SK-N-SH (cell line): ENCODE measurements around the gene NCAPG. TPM values are rescaled to one million over a fixed set of nuclear protein-coding genes. Genes with fewer than 3 reads are reported as not detected.

ENCODE experiments used
- CTCF ChIA-PET: fragments of 300-600, 350-600 bp; formaldehyde crosslinking; extraction: SDS; loops from one replicate; lab custom pipeline; 2021; lab: Yijun Ruan, JAX
- POLR2A ChIA-PET: fragments of 350-600 bp; sonication (Branson Sonifier 250); formaldehyde crosslinking; extraction: SDS; loops from one replicate; lab custom pipeline; 2020; ENCODE audit warnings: antibody characterized with exemption, inconsistent platforms; lab: Yijun Ruan, JAX
- DNase-seq: peaks from one replicate; pipeline ENCODE4 v3.0.0; 2012
- H2AFZ ChIP-seq: fragments of 200-600 bp; sonication (generic); 2 replicates; pipeline ENCODE4 v1.8.1; 2016; ENCODE audit warnings: antibody characterized with exemption, mild to moderate bottlenecking, low read depth
- H3F3A ChIP-seq: fragments of 200-600 bp; sonication (generic); replicated peaks from 2 replicates; pipeline ENCODE3; 2016; ENCODE audit warnings: antibody characterized with exemption, mild to moderate bottlenecking; ENCODE audit not compliant: insufficient read depth
- H3K27ac ChIP-seq, 2 experiments: fragments of 200-500 bp in 1 of 2; fragments of 200-600 bp in 1 of 2; sonication (Bioruptor generic) in 1 of 2; sonication (generic), shearing (Covaris generic) in 1 of 2; 2 replicates each; pipeline versions ENCODE4 v1.5.1 to v1.6.1; 2014 to 2016; ENCODE audit warnings: low read depth in 2 of 2, inconsistent platforms in 1 of 2, low read length in 1 of 2, mild to moderate bottlenecking in 1 of 2, mixed read lengths in 1 of 2
- H3K27me3 ChIP-seq: fragments of 200-600 bp; sonication (generic), shearing (Covaris generic); 2 replicates; pipeline ENCODE4 v1.6.1; 2016; ENCODE audit warnings: mixed run types; ENCODE audit not compliant: insufficient read depth
- H3K36me3 ChIP-seq, 2 experiments: fragments of 200-500 bp in 1 of 2; fragments of 200-600 bp in 1 of 2; sonication (Bioruptor generic) in 1 of 2; sonication (generic) in 1 of 2; replicated peaks in 1 of 2; 2 replicates each; pipeline versions ENCODE3 to v1.5.1; 2014 to 2016; ENCODE audit warnings: low read length in 1 of 2, mild to moderate bottlenecking in 1 of 2; ENCODE audit not compliant: insufficient read depth in 2 of 2, control insufficient read depth in 1 of 2
- H3K4me1 ChIP-seq, 2 experiments: fragments of 200-500 bp in 1 of 2; fragments of 200-600 bp in 1 of 2; sonication (Bioruptor generic) in 1 of 2; sonication (generic), shearing (Covaris generic) in 1 of 2; 2 replicates each; pipeline versions ENCODE4 v1.5.1 to v1.6.1; 2014 to 2016; ENCODE audit warnings: low read depth in 1 of 2, low read length in 1 of 2, mixed run types in 1 of 2; ENCODE audit not compliant: insufficient read depth in 2 of 2, control insufficient read depth in 1 of 2
- H3K4me2 ChIP-seq: fragments of 200-600 bp; sonication (generic), shearing (Covaris generic); 2 replicates; pipeline ENCODE4 v1.6.1; 2017; ENCODE audit warnings: mixed run types
- H3K4me3 ChIP-seq, 2 experiments: fragments of 200-500 bp in 1 of 2; fragments of 200-600 bp in 1 of 2; sonication (Bioruptor generic) in 1 of 2; sonication (generic), shearing (Covaris generic) in 1 of 2; 2 replicates each; pipeline versions ENCODE4 v1.5.1 to v1.8.1; 2014 to 2016; ENCODE audit warnings: low read depth in 2 of 2, inconsistent platforms in 1 of 2, low read length in 1 of 2, mild to moderate bottlenecking in 1 of 2, mixed read lengths in 1 of 2, moderate library complexity in 1 of 2
- H3K79me2 ChIP-seq: fragments of 200-600 bp; sonication (generic); 2 replicates; pipeline ENCODE4 v1.8.1; 2017; ENCODE audit warnings: mild to moderate bottlenecking; ENCODE audit not compliant: insufficient read depth
- H3K9ac ChIP-seq: fragments of 200-600 bp; sonication (generic); 2 replicates; pipeline ENCODE4 v1.6.1; 2017; ENCODE audit warnings: mixed run types
- H3K9me2 ChIP-seq: fragments of 200-600 bp; sonication (generic); 2 replicates; pipeline ENCODE4 v1.6.1; 2017; ENCODE audit warnings: mixed run types
- H3K9me3 ChIP-seq: fragments of 200-600 bp; sonication (generic); 2 replicates; pipeline ENCODE4 v1.6.1; 2017; ENCODE audit warnings: mixed run types, mild to moderate bottlenecking, moderate library complexity
- H4K20me1 ChIP-seq: fragments of 200-600 bp; sonication (generic); 2 replicates; pipeline ENCODE4 v1.6.1; 2017; ENCODE audit warnings: mild to moderate bottlenecking, mixed run types; ENCODE audit not compliant: insufficient read depth
- CHD2 ChIP-seq: fragments of 150-350 bp; IDR thresholded peaks from 2 replicates; pipeline ENCODE4 v1.6.1; 2018; ENCODE audit warnings: low read length; ENCODE audit not compliant: partially characterized antibody
- EZH2phosphoT487 ChIP-seq: fragments of 200-600 bp; sonication (generic); IDR thresholded peaks from 2 replicates; pipeline ENCODE4 v1.6.1; 2017; ENCODE audit warnings: low read depth, mixed run types, mild to moderate bottlenecking, antibody characterized with exemption, moderate library complexity, borderline replicate concordance
- GABPA ChIP-seq: IDR thresholded peaks from 2 replicates; pipeline ENCODE4 v1.4.0; 2012; ENCODE audit warnings: low read depth, mild to moderate bottlenecking
- GATA2 ChIP-seq: sonication (generic); formaldehyde crosslinking; IDR thresholded peaks from 2 replicates; pipeline ENCODE4 v1.5.0; 2020; ENCODE audit warnings: mild to moderate bottlenecking, missing genetic modification reagents
- JUND ChIP-seq: IDR thresholded peaks from 2 replicates; pipeline ENCODE4 v1.4.0; 2012
- MAX ChIP-seq: IDR thresholded peaks from 2 replicates; pipeline ENCODE4 v1.4.0; 2012; ENCODE audit warnings: low read depth
- POLR2AphosphoS5 ChIP-seq: IDR thresholded peaks from 2 replicates; pipeline ENCODE4 v1.6.1; 2012; ENCODE audit warnings: low read depth, low read length
- RAD21 ChIP-seq: IDR thresholded peaks from 2 replicates; pipeline ENCODE4 v1.6.1; 2012; ENCODE audit warnings: mild to moderate bottlenecking, low read length
- RCOR1 ChIP-seq: fragments of 150-350 bp; IDR thresholded peaks from 2 replicates; pipeline ENCODE4 v1.6.1; 2017; ENCODE audit warnings: antibody characterized with exemption, low read length
- RXRA ChIP-seq: IDR thresholded peaks from 2 replicates; pipeline ENCODE4 v1.4.0; 2012; ENCODE audit warnings: low read depth, mild to moderate bottlenecking, borderline replicate concordance
- SIN3A ChIP-seq: IDR thresholded peaks from 2 replicates; pipeline ENCODE4 v1.6.1; 2012; ENCODE audit warnings: low read depth, mild to moderate bottlenecking, low read length, moderate library complexity, borderline replicate concordance
- TEAD4 ChIP-seq: IDR thresholded peaks from 2 replicates; pipeline ENCODE4 v1.4.0; 2012; ENCODE audit warnings: mild to moderate bottlenecking, borderline replicate concordance; ENCODE audit not compliant: insufficient read depth
- YY1 ChIP-seq: IDR thresholded peaks from 2 replicates; pipeline ENCODE4 v1.4.0; 2012; ENCODE audit warnings: low read depth, mild to moderate bottlenecking
- WGBS: methylation state at CpG from one replicate; pipeline ENCODE4 v1.1.6; 2017; ENCODE audit warnings: low lambda C conversion rate; 5-methylcytosine and 5-hydroxymethylcytosine counted together
- polyA plus RNA-seq, 3 experiments: library from polyadenylated mRNA; depleted of rRNA; stranded (reverse); fragments of >200 nt; gene quantifications; 2 replicates each; pipeline ENCODE4 v1.2.3, GENCODE V29; 2012
- TF ChIP-seq, protein P1 (sequence below): IDR thresholded peaks from 2 replicates; pipeline ENCODE4 v1.4.0; 2012; ENCODE audit warnings: low read depth, borderline replicate concordance

NCAPG gene
- polyA plus RNA-seq, 1 of the 3 experiments (the other 2 are of a cell fraction): 4.8 TPM

- Histone ChIP-seq H3K4me2 (peak overlapping the region; percentile 89), H3K36me3 (peaks cover 5 to 15% of the 10 kb centered on the region in 2 experiments), H3K27me3 (no peaks in the 10 kb centered on the region), H3K79me2 (peaks cover 97% of the 10 kb centered on the region), H3F3A (peaks cover 17% of the 10 kb centered on the region), H4K20me1 (peaks cover 22% of the 10 kb centered on the region), H3K9ac (peak overlapping the region; percentile 73), H3K9me3 (no peaks in the 10 kb centered on the region), H2AFZ (peak overlapping the region; percentile 87)
- POLR2A ChIA-PET: no interaction called here
- DNase-seq: no peak
- no peak for TF ChIP-seq YY1
- no peak for TF ChIP-seq JUND
- TF ChIP-seq MAX: no peak
- TF ChIP-seq EZH2phosphoT487: no peak
- no peak for TF ChIP-seq GABPA
- TF ChIP-seq RAD21: no peak
- TF ChIP-seq TEAD4: no peak
- TF ChIP-seq POLR2AphosphoS5: no peak
- no peak for TF ChIP-seq RCOR1
- TF ChIP-seq, protein P1, sequence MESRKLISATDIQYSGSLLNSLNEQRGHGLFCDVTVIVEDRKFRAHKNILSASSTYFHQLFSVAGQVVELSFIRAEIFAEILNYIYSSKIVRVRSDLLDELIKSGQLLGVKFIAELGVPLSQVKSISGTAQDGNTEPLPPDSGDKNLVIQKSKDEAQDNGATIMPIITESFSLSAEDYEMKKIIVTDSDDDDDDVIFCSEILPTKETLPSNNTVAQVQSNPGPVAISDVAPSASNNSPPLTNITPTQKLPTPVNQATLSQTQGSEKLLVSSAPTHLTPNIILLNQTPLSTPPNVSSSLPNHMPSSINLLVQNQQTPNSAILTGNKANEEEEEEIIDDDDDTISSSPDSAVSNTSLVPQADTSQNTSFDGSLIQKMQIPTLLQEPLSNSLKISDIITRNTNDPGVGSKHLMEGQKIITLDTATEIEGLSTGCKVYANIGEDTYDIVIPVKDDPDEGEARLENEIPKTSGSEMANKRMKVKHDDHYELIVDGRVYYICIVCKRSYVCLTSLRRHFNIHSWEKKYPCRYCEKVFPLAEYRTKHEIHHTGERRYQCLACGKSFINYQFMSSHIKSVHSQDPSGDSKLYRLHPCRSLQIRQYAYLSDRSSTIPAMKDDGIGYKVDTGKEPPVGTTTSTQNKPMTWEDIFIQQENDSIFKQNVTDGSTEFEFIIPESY: no peak
- no peak for TF ChIP-seq SIN3A
- TF ChIP-seq, all 33 proteins: peak for 0
- Histone ChIP-seq H3K4me3 (peak overlapping the region; percentile 89 to 98; a peak in 3 of 4 replicates), H3K4me1 (peaks cover 4 to 17% of the 10 kb centered on the region in 2 experiments; a peak in 2 of 4 replicates), H3K9me2 (no peaks in the 10 kb centered on the region), H3K27ac (peak overlapping the region; percentile 61 to 76; a peak in 3 of 4 replicates)
- 6% methylated on average over 3 of the region's 3 CpGs for WGBS
- CTCF ChIA-PET: no interaction called here
Measured at GRCh38 chr4:17812125-17812524, 1.3 kb downstream of the NCAPG start.

DNA sequence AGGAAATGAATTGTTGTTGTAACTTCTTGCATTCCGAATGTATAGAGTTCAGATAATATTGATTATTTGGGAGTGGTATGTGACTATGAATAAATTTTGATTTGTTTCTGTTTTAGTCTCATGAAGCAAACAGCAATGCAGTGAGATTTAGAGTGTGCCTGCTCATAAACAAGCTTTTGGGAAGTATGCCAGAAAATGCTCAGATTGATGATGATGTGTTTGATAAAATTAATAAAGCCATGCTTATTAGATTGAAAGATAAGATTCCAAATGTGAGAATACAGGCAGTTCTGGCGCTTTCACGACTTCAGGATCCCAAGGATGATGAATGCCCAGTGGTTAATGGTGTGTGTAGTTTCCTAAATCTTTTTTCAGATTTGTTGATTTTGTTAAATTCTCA, 2.0 kb downstream of the NCAPG start:
- Histone ChIP-seq H3K79me2 (peaks cover 97% of the 10 kb centered on the region), H3K9me3 (no peaks in the 10 kb centered on the region), H3F3A (peaks cover 20% of the 10 kb centered on the region), H3K9ac (peak overlapping the region; percentile 73), H4K20me1 (peaks cover 15% of the 10 kb centered on the region), H3K9me2 (no peaks in the 10 kb centered on the region), H3K27ac (peak overlapping the region; percentile 61 to 76; a peak in 3 of 4 replicates), H3K36me3 (peaks cover 5 to 13% of the 10 kb centered on the region in 2 experiments), H3K4me1 (peaks cover 1 to 11% of the 10 kb centered on the region in 2 experiments; a peak in 3 of 4 replicates), H3K4me2 (peak overlapping the region; percentile 89), H2AFZ (peak overlapping the region; percentile 87), H3K4me3 (peak overlapping the region; percentile 89 to 98; a peak in 3 of 4 replicates), H3K27me3 (no peaks in the 10 kb centered on the region)
- ChIA-PET CTCF (interaction anchor here (1.1 kb wide), 1 partner anchor 556 kb away, joined by 4 read pairs; no protein-coding TSS in a partner anchor), POLR2A (no interaction called here)
- TF ChIP-seq RXRA: no peak
- TF ChIP-seq CHD2: no peak
- peak; percentile 18; the same call in 1 of the 2 replicates for TF ChIP-seq GATA2 (CRISPR knock-in tag)
- TF ChIP-seq, protein P1: no peak
- TF ChIP-seq POLR2AphosphoS5: no peak
- TF ChIP-seq YY1: no peak
- 27% methylated on average over 3 of the region's 3 CpGs for WGBS
- no peak for DNase-seq
